Hematopoietic multipotent progenitor cell treated with erythropoietin and hydrocortisone succinate and interleukin-3 and kit ligand, for 17 days (in vitro differentiated cells): ENCODE data around the gene NEURL4.

ENCODE experiments used
- DNase-seq: peaks from one replicate; pipeline ENCODE4 v3.0.0-alpha.2; 2015; ENCODE audit warnings: low spot score

NEURL4 gene

DNA sequence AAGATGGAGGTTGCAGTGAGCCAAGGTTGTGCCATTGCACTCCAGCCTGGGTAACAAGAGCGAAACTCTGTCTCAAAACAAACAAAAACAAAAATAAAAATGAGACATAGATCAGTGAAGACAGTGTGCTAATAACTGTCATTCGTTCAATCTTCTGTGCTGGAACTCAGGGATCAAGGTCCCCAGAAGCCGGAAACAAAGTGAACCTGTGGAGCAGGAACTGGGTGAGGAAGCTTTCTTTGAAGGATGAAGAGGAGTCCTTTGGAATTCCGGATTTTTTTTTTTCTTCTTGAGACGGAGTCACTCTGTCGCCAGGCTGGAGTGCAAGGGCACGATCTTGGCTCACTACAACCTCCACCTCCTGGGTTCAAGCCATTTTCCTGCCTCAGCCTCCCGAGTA is 49.7 kb downstream of the NEURL4 start:
- DNase-seq: no peak

DNA sequence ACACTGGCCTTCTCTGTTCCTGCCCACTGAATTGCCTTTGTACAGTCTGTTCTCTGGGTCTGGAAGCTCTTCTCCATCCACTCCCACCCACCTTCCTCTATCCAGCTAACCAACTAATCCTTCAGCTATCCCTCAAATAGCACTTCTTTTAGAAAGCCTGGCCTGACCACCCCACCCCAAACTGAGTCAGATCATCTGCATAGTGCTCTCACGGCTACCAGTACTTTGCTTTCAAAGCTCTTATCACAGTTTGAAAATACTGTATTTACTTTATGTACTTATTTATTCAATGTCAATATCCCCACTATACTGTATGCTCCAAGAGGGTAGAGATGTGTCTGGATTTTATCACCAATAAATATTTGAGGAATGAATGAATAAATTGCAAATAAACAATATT is 62.4 kb downstream of the NEURL4 start:
- DNase-seq: no peak
